AG04450 (cell line): ENCODE results near the gene TCEA3. TPM values are rescaled to one million over a fixed set of nuclear protein-coding genes. Genes with fewer than 3 reads are reported as not detected.

ENCODE experiments used
- CTCF ChIA-PET: fragments of 300-600, 350-600 bp; formaldehyde crosslinking; extraction: SDS; loops from one replicate; lab custom pipeline; 2022; ENCODE audit warnings: antibody characterized with exemption, inconsistent platforms; lab: Charles Lee
- POLR2A ChIA-PET: fragments of 350-600 bp; formaldehyde crosslinking; extraction: SDS; loops from one replicate; lab custom pipeline; 2021; ENCODE audit warnings: antibody characterized with exemption, inconsistent platforms; lab: Yijun Ruan, JAX
- DNase-seq: peaks from one replicate; pipeline ENCODE4 v3.0.0-alpha.2; 2011; ENCODE audit warnings: low read depth, low spot score
- H3K27ac ChIP-seq: one replicate; pipeline ENCODE4 v1.5.1; 2012; ENCODE audit warnings: low read depth, low read length, control low read depth
- H3K27me3 ChIP-seq: one replicate; pipeline ENCODE4 v1.6.0; 2012; ENCODE audit warnings: low read length; ENCODE audit not compliant: control insufficient read depth, insufficient read depth
- H3K4me3 ChIP-seq: 2 replicates; pipeline ENCODE4 v1.5.1; 2011; ENCODE audit warnings: mild to moderate bottlenecking, low read depth, low read length, control low read depth
- H3K9me3 ChIP-seq: 2 replicates; pipeline ENCODE4 v1.5.1; 2012; ENCODE audit warnings: low read length; ENCODE audit not compliant: control insufficient read depth, insufficient read depth
- polyA minus RNA-seq: library from RNA; depleted of rRNA, polyadenylated mRNA; stranded (reverse); fragments of >200 nt; gene quantifications from 2 replicates; pipeline ENCODE4 v1.2.3, GENCODE V29; 2011; rRNA and poly(A)+ RNA removed
- polyA plus RNA-seq: library from polyadenylated mRNA; depleted of rRNA; stranded (reverse); fragments of >200 nt; gene quantifications from 2 replicates; pipeline ENCODE4 v1.2.3, GENCODE V29; 2011; rRNA removed
- TF ChIP-seq, protein P1 (sequence below): IDR thresholded peaks from 2 replicates; pipeline ENCODE4 v1.5.1; 2011; ENCODE audit warnings: low read depth, low read length, control low read depth, inconsistent platforms

TCEA3 gene
- polyA plus RNA-seq (14.7 and 15.6 TPM in 2 replicates), polyA minus RNA-seq (10.9 and 11.2 TPM in 2 replicates)

- DNase-seq, result no peak
- POLR2A ChIA-PET, result interaction anchor here (2.9 kb wide), 1 partner anchor 80 kb away, joined by 27 read pairs; the partner anchor contains the start of gene HNRNPR
- TF ChIP-seq, protein P1, sequence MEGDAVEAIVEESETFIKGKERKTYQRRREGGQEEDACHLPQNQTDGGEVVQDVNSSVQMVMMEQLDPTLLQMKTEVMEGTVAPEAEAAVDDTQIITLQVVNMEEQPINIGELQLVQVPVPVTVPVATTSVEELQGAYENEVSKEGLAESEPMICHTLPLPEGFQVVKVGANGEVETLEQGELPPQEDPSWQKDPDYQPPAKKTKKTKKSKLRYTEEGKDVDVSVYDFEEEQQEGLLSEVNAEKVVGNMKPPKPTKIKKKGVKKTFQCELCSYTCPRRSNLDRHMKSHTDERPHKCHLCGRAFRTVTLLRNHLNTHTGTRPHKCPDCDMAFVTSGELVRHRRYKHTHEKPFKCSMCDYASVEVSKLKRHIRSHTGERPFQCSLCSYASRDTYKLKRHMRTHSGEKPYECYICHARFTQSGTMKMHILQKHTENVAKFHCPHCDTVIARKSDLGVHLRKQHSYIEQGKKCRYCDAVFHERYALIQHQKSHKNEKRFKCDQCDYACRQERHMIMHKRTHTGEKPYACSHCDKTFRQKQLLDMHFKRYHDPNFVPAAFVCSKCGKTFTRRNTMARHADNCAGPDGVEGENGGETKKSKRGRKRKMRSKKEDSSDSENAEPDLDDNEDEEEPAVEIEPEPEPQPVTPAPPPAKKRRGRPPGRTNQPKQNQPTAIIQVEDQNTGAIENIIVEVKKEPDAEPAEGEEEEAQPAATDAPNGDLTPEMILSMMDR, result no peak
- no peaks in the 10 kb centered on the region for H3K27me3 ChIP-seq
- H3K27ac ChIP-seq, result no peak within 1 kb of the TSS
- CTCF ChIA-PET, result interaction anchor here (0.6 to 1.0 kb wide), 5 partner anchors 20 to 117 kb away, joined by 3 to 5 read pairs (median 4); no protein-coding TSS in a partner anchor
- H3K9me3 ChIP-seq, result no peaks in the 10 kb centered on the region
- H3K4me3 ChIP-seq, result peak within 1 kb of the TSS; percentile 55
Observed at GRCh38 chr1:23424293-23425192, at the start of gene TCEA3. TSS of gene TCEA3 (minus strand) at chr1:23424748. CDS start at chr1:23424633, 115 bp downstream.

DNA sequence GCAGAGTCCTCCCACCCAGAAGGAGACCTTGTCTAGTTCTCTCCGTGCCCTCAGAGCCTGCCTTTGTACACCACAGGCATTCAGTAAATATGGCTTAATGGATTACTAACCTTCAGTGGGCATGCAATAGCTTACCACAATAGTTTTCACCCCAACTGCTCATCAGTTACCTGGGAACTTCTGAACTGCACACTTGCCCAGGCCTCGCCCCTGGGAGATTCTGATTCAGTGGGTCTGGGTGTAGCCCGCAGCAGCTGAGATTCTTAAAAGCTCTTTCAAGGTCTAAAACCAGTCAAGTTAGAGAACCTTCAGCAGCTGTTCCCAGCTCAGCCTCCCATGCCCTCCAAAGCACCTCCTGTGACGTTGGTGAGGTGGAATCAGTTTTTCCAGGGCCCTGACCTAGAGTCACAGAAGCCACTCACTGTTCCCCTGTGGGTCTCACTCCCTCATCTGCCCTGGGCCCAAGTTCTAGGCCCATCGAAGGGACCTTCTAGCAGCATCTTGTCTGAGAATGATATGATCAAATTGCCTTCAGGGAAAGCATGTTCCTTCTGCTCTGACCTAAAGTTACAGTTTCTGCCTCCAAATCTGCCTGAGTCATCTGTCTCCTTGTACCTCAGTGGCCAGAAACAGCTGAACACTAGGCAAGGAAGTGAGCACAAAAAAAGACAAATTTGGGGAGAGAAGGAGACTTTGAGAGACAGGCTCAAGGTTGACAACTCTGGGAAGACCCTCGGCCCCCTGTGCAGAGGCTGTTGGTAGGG, 48.7 kb upstream of the TCEA3 start:
- TF ChIP-seq, protein P1, result no peak
- Histone ChIP-seq H3K4me3 (no peak overlapping the region), H3K9me3 (no peaks in the 10 kb centered on the region; the same call in 1 of the 2 replicates), H3K27me3 (no peaks in the 10 kb centered on the region), H3K27ac (peak overlapping the region; percentile 39)
- no peak for DNase-seq
- ChIA-PET CTCF (interaction anchor here (0.8 kb wide), 1 partner anchor 24 kb away, joined by 3 read pairs; no protein-coding TSS in a partner anchor), POLR2A (no interaction called here)

GRCh38 chr1:23472351-23473036, 47.9 kb upstream of the TCEA3 start:
- Histone ChIP-seq H3K27ac (no peak overlapping the region), H3K27me3 (no peaks in the 10 kb centered on the region), H3K9me3 (no peaks in the 10 kb centered on the region; the same call in 1 of the 2 replicates), H3K4me3 (no peak overlapping the region)
- POLR2A ChIA-PET, result no interaction called here
- CTCF ChIA-PET, result no interaction called here
- TF ChIP-seq, protein P1, result no peak
- no peak for DNase-seq

- H3K9me3 ChIP-seq, result no peaks in the 10 kb centered on the region; the same call in 1 of the 2 replicates
- POLR2A ChIA-PET, result no interaction called here
- no peaks in the 10 kb centered on the region for H3K27me3 ChIP-seq
- CTCF ChIA-PET, result no interaction called here
- no peak overlapping the region for H3K27ac ChIP-seq
- DNase-seq, result no peak
- no peak overlapping the region for H3K4me3 ChIP-seq
- TF ChIP-seq, protein P1, result no peak
Observed at GRCh38 chr1:23471473-23472075, 47.0 kb upstream of the TCEA3 start.
